ENCODE results near the gene EIF3D.
"Not testable (repeated sequence)": the region's sequence is repeated elsewhere in the genome, so short reads cannot be mapped to it uniquely, and the experiment has no call there.

EIF3D gene

GRCh38 chr22:36549033-36549432, 20.1 kb upstream of the EIF3D start:
- DNase-seq: no peak

GRCh38 chr22:36548606-36549005, 19.6 kb upstream of the EIF3D start:
- DNase-seq: no peak

DNA sequence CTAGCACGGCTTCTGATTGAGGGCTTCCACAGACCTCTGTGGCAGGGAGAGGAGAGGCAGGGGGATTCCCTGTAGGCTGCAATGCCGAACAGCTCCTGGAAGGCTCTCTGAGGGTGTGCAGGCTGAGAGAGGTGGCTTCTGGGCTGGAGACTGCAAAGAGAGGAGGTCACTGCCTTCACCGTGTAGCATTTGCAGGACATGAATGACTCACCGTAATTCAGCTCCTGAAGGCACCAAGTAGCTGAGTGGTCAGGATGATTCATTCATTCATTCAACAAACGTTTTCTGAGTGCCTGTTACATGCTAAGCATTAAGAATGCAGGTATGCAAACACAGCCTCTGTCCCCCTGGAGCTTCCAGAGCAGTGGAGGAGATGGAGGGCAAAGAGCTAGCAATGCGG, 18.0 kb upstream of the EIF3D start:
- no peak for DNase-seq

- DNase-seq: peak; percentile 19 to 31
Observed at GRCh38 chr22:36546092-36546804, 17.3 kb upstream of the EIF3D start.

DNA sequence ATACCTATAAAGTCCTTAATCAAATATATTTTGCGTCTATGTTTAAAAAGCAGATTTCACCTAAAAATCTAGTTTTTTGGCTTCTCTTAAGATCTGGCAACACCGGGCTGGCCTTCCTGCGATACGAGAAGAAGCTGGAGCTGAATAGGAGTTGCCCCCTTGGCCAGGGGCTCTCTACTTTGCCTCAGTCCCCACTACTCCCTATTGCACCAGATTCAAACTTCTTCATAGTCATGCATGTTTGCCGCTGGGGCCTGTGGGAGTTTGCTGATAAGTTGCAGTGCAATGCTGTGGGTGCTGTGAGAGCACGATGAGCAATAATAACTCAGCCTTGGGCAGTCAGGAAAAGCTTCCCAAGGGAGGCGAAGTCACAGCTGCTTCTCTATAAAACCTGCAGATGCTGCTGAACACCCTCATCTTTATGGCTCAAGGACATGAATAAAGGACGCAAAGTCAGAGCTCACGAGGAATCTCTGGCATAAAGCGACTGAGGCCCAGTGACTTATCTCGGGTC, 15.2 kb upstream of the EIF3D start:
- DNase-seq: no peak

- DNase-seq: no peak
Observed at GRCh38 chr22:36541831-36542411, 13.0 kb upstream of the EIF3D start.

GRCh38 chr22:36540867-36541642, 12.1 kb upstream of the EIF3D start:
- DNase-seq: no peak

DNA sequence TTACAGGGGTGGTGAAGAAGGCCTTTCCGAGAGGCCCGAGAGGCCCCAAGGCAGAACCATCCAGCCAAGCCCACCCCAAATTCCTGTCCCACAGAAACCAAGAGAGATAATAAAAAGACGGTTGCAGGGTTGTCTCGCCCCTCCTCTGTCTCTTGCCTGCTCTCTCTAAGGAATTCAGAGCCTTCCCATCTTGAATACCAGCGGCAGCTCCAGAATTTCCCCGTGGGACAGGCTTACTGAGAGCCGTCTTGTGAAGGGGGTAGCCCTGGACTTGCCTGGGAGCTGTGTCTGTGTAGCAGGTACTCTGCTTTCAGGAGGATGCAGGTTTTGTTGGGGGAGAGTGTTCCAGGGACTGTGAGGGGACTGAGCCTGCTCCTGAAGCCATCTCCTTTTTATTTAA, 9.6 kb upstream of the EIF3D start:
- no peak for DNase-seq

DNA sequence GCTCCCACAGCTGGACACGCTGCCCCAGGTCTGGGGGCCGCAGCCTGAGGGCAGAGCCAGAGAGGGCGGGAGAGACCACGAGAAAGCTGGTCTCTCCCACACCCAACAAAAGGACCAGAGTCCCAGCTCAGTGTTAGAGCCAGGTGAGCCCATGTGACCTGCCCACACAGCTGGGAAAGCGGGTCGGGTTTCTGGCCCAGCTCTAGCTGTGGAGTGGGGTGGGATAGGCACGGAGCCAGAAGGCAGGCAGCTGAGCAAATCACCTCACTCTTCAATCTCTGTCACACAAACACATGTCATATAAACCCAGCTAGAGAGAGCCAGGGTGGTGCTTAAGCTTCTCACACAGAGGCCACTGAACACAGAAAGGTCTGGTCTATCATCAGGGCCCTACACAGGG, 7.8 kb upstream of the EIF3D start:
- no peak for DNase-seq

GRCh38 chr22:36533320-36533719, 4.4 kb upstream of the EIF3D start:
- not testable (repeated sequence) for DNase-seq

GRCh38 chr22:36532466-36532865, 3.5 kb upstream of the EIF3D start:
- no peak for DNase-seq

GRCh38 chr22:36528341-36528740, 625 bp downstream of the EIF3D start:
- no peak for DNase-seq

DNA sequence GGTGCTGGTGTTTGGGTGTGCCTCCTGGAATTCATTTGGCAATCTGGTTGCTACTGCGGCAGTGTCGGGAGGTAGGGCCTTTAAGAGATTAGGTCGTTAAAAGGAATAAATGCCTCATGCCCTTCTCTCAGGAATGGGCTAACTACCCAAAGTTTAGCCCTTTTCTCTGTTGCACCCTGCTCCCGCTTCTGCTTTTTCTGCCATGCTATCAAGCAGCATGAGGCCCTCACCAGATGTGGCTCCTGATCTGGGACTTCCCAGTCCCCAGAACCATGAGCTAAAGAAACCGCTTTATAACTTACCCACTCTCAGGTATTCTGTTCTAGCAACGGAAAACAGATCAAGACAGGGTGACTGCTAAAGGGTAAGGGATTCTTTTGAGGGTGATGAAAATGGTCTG, 6.3 kb downstream of the EIF3D start:
- DNase-seq: no peak

DNA sequence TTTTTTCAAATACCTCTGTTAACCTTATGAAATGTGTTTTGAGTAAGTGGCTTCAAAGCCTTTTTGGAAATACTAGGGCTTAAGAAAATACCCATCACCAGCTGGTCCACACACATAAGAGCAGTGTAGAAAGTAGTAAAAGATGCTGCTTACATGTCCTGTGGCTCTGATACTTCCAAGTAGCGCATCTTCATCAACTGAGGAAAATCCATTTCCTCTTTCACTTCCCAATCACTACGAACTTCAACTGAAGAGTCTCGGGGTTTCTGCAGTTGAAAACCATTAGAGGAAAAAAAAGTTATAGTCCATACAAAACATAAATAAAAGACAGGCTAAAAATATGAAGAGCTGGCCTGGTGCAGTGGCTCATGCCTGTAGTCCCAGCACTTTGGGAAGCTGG, 8.5 kb downstream of the EIF3D start:
- no peak for DNase-seq

GRCh38 chr22:36519906-36520305, 9.1 kb downstream of the EIF3D start:
- DNase-seq: not testable (repeated sequence)

GRCh38 chr22:36514766-36515165, 14.2 kb downstream of the EIF3D start:
- no peak for DNase-seq

DNA sequence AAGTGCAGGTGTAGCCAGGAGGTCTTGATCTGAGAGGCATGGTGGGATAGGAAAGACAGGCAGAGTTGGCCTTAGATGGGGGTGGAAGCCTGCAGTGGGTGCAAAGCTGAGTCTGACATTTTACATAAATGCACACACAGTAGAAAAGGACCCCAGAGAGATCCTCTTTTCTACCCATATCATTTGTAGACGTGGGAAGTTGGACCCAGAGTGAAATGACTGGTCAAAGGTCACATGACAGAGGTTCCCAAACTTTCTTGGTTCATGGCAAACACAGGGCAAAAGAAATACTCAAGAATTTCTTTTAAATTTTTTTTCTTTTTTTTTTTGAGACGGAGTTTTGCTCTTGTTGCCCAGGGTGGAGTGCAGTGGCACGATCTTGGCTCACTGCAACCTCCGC, 16.0 kb downstream of the EIF3D start:
- no peak for DNase-seq

GRCh38 chr22:36512333-36512732, 16.6 kb downstream of the EIF3D start:
- DNase-seq: no peak

- peak; percentile 39 to 45 for DNase-seq
Observed at GRCh38 chr22:36510966-36511881, 17.7 kb downstream of the EIF3D start.

- DNase-seq: no peak
Observed at GRCh38 chr22:36510384-36510783, 18.6 kb downstream of the EIF3D start.

DNA sequence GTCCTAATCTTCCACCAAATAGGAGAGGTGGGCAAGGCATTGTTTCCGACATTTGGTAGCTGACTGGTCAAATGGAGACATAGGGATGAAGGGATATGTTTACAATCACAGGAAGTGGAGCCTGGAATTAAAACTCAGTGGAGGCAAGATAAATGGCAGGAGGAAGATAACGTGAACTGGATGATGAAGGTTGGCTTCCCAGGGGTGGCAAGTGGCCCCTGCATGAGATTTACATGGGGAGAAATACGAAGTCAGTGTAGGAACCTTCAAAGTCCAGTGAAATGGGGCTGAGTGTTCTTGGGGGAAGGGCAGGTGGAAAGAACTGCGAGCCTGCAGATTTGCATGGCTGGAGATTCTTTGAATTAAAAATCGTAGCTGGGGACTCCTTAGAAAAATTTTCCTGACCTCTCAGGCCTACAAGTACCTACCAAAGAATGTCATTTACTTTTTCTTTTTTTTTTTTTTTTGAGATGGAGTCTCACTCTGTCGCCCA, 21.4 kb downstream of the EIF3D start:
- DNase-seq: no peak
